ENCODE results near the gene BOK. TPM values are rescaled to one million over a fixed set of nuclear protein-coding genes. Genes with fewer than 3 reads are reported as not detected.

The BOK gene
- total and polyA plus RNA-seq, 2 of the 13 experiments (the other 11 are each of a cell fraction or from before 2014, with no cell fraction given) = 35.5 to 39.2 TPM

GRCh38 chr2:241609859-241610793 is 51.6 kb downstream of the BOK start (continued):
- TF ChIP-seq, protein P1, sequence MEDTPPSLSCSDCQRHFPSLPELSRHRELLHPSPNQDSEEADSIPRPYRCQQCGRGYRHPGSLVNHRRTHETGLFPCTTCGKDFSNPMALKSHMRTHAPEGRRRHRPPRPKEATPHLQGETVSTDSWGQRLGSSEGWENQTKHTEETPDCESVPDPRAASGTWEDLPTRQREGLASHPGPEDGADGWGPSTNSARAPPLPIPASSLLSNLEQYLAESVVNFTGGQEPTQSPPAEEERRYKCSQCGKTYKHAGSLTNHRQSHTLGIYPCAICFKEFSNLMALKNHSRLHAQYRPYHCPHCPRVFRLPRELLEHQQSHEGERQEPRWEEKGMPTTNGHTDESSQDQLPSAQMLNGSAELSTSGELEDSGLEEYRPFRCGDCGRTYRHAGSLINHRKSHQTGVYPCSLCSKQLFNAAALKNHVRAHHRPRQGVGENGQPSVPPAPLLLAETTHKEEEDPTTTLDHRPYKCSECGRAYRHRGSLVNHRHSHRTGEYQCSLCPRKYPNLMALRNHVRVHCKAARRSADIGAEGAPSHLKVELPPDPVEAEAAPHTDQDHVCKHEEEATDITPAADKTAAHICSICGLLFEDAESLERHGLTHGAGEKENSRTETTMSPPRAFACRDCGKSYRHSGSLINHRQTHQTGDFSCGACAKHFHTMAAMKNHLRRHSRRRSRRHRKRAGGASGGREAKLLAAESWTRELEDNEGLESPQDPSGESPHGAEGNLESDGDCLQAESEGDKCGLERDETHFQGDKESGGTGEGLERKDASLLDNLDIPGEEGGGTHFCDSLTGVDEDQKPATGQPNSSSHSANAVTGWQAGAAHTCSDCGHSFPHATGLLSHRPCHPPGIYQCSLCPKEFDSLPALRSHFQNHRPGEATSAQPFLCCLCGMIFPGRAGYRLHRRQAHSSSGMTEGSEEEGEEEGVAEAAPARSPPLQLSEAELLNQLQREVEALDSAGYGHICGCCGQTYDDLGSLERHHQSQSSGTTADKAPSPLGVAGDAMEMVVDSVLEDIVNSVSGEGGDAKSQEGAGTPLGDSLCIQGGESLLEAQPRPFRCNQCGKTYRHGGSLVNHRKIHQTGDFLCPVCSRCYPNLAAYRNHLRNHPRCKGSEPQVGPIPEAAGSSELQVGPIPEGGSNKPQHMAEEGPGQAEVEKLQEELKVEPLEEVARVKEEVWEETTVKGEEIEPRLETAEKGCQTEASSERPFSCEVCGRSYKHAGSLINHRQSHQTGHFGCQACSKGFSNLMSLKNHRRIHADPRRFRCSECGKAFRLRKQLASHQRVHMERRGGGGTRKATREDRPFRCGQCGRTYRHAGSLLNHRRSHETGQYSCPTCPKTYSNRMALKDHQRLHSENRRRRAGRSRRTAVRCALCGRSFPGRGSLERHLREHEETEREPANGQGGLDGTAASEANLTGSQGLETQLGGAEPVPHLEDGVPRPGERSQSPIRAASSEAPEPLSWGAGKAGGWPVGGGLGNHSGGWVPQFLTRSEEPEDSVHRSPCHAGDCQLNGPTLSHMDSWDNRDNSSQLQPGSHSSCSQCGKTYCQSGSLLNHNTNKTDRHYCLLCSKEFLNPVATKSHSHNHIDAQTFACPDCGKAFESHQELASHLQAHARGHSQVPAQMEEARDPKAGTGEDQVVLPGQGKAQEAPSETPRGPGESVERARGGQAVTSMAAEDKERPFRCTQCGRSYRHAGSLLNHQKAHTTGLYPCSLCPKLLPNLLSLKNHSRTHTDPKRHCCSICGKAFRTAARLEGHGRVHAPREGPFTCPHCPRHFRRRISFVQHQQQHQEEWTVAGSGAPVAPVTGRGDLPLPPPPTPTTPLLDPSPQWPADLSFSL (CRISPR knock-in tag; IDR thresholded peaks at IDR 0.05) = 0 out of 2 replicates have a peak, but pooled peaks have one; percentile 37
- TF ChIP-seq ZNF484 (CRISPR knock-in tag; IDR thresholded peaks at IDR 0.05; ENCODE audit: borderline replicate concordance, low read depth) (no peak), ZNF547 (CRISPR knock-in tag; IDR thresholded peaks at IDR 0.05) (peak; percentile 72; the same call in 1 of the 2 replicates), XBP1 (CRISPR knock-in tag; IDR thresholded peaks at IDR 0.05) (no peak), ZNF296 (CRISPR knock-in tag; conservative IDR thresholded peaks at IDR 0.05) (no peak), ZNF34 (CRISPR knock-in tag; IDR thresholded peaks at IDR 0.05; ENCODE audit: borderline replicate concordance) (no peak), YEATS2 (CRISPR knock-in tag; IDR thresholded peaks at IDR 0.05; ENCODE audit: borderline replicate concordance) (no peak), ZNF660 (CRISPR knock-in tag; IDR thresholded peaks at IDR 0.05; ENCODE audit: borderline replicate concordance, low read depth) (no peak), KDM6A (CRISPR knock-in tag; IDR thresholded peaks at IDR 0.05; ENCODE audit: low read depth) (peak; percentile 53; the same call in 1 of the 2 replicates), ZKSCAN5 (CRISPR knock-in tag; IDR thresholded peaks at IDR 0.05) (no peak), BCL6 (CRISPR knock-in tag; IDR thresholded peaks at IDR 0.05) (no peak; the same call in 1 of the 2 replicates), BHLHE40 (IDR thresholded peaks at IDR 0.05; ENCODE audit: low read length) (peak; percentile 62), ARHGAP35 (CRISPR knock-in tag; IDR thresholded peaks at IDR 0.05; ENCODE audit: borderline replicate concordance) (0 out of 2 replicates have a peak, but pooled peaks have one; percentile 81), ATM (IDR thresholded peaks at IDR 0.05; ENCODE audit: borderline replicate concordance) (no peak), SAP130 (CRISPR knock-in tag; IDR thresholded peaks at IDR 0.05; ENCODE audit: low read depth) (peak; percentile 93), FOXA1 (IDR thresholded peaks at IDR 0.05) (no peak), FOXA1 (CRISPR knock-in tag; IDR thresholded peaks at IDR 0.05) (0 out of 2 replicates have a peak, but pooled peaks have one; percentile 29), SALL1 (CRISPR knock-in tag; IDR thresholded peaks at IDR 0.05) (peak; percentile 87; the same call in 1 of the 2 replicates), ZNF580 (CRISPR knock-in tag; IDR thresholded peaks at IDR 0.05; ENCODE audit: borderline replicate concordance, low read depth) (peak; percentile 84)
- TF ChIP-seq, protein P2, sequence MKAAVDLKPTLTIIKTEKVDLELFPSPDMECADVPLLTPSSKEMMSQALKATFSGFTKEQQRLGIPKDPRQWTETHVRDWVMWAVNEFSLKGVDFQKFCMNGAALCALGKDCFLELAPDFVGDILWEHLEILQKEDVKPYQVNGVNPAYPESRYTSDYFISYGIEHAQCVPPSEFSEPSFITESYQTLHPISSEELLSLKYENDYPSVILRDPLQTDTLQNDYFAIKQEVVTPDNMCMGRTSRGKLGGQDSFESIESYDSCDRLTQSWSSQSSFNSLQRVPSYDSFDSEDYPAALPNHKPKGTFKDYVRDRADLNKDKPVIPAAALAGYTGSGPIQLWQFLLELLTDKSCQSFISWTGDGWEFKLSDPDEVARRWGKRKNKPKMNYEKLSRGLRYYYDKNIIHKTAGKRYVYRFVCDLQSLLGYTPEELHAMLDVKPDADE (CRISPR knock-in tag; IDR thresholded peaks at IDR 0.05) = no peak
